Hematopoietic multipotent progenitor cell treated with erythropoietin and hydrocortisone succinate and interleukin-3 and kit ligand, for 4 days (in vitro differentiated cells): ENCODE data around the gene FLNA.

ENCODE experiments used
- DNase-seq: peaks from one replicate; pipeline ENCODE4 v3.0.0-alpha.2; 2015

FLNA gene

DNA sequence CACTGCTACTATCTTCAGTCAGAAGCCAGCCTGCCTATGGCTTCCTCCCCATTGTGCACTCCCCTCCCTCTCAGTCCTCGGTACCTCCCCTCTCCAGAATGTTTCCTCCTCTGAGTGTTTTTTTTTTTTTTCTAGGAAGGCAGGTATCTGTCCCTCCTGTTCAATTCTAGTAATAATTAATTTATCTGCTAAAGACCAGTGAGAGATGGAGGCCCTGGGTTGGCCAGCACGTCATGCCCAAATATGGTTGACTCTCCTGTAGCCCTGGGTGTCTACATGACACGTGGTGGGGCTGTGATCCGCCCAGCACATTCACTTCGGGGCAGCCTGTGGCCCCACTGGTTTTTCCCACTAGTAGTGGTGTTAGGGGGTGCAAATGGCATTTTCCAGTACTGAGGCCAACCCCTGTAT lies 1.8 kb downstream of the FLNA start:
- peak; percentile 63 for DNase-seq

DNA sequence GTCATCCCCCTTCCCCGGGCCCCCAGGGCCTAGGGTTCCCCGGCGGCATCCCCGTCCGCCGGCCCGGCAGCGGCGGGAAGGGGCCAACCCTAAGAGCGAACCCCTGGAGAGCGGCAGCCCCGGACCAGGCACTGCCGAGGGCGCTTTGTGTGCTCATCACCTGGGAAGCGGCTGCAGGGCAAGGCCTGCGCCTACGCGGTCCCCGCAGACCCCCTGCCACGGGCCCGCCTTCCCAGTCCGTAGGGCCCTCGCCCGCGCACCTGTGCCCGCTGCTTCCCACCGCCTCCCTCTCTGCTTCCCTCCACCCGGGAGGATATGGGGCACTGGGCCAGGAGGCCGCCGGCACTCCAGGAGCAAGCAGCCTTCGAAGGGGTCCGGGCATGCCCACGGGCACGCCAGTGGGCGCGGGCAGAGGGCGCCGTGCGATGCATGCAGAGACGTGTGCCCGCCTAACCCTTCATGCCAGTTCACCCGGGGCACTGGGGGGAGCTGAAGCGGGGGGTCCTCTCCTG lies 2.6 kb downstream of the FLNA start:
- no peak for DNase-seq

DNA sequence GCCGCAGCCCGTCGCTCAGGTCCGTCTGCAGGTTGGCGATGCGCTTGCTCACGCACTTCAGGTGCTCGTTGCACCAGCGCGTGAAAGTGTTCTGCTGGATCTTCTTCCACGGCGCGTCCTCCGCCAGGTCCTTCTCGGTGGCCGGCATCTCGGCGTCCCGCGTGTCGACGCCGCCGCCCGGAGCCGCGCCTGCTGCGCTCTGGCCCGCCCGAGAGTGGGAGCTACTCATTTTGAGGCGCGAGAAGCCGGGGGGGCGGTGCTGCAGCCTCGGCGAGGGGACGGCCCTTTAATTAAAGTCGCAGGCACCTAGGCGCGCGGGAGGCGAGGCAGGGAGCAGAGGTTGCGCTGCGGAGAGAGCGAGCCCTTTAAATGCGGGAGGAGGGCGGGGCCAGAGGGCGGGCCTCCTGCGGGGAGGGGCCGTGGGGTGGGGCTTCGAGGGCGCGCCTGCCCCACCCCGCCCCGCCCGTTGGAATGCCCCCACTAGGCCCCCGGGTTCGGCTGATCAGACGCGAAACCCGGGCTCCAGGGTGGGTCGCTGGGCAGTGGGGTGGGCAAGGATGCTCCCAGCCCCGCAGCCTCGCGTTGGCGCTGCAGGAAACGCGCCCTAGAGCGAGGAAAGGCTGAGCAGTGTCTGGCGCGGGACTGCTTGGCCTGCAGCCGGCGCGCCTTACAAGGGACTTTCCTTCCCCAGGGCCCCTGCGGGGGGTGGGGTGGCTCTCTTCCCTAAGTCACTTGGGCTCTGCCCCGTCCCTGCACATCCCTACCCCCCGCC lies 3.2 kb downstream of the FLNA start:
- peak; percentile 97 for DNase-seq

DNA sequence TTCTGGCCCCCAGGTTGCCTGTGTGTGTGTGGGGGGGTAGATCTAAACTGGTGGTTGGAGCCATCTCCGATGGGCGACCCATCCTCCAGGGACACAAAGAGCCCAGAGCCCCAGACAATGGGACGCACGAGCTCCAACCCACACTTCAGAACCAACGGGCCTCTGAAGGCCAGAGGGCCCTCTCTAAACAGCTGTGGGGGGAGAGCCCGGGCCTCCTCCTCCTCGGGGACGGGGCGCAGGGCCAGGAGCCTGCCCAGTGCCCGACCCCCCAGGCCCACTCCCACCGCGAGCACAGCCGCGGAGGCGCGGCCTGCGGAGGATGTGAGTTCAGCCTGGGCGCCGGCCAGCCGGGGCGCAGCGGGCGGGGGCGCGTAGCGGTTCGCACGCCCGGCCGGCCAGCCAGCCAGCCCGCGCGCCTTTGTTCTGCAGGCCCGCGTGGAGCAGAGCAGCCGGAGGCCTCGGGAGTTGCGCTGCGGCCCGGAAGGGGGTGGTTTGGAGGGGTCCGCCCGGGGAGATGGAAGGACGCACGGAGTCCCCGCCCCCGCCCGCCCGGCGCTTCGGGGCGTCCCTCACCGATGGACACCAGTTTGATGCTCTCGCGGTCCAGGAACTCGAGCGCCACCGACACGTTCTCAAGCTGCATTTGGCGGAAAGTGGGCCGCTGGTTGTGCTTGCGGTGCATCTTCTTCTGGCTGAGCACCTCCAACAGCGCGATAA lies 4.0 kb downstream of the FLNA start:
- DNase-seq: peak; percentile 36

DNA sequence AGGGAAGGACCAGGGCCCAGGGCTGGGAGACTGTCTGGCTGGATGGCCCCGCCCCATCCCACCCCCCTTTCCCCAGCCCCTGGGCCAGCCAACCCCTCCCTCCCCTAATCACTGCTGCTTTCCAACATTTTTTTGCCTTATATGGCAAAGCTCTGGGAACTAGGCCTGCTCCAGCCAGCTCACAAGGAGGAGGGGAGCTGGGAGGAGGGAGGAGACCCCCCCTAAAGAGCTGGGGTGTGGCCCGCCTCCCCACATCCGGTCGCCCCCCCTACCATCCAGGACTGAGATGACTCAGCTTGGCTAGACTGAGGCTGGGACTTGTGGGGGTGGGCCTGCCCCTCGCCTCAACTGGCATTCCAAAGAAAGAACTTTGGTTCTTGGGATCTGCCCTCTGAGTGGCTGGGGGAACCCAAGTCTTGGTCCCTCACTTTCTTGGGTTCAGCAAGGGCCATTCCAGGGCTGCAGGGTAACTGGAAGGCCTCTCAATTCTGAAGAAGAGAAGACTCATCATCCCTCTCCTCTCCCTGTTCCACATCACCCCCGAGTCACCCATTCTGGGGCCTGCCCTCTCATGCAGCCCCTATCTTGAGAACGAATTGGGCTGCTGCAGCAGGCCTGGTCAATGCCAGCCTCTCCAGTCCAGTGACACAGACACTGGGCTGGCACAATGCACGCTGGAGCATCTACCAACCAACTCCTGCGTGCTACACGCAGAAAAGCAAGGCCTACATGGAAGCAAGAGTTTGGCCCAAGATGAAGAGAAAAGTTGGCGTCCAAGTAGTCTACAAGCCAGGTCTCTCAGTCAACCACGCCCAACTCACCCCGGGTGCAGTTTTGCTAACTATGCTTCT lies 4.8 kb downstream of the FLNA start:
- DNase-seq: peak; percentile 88

DNA sequence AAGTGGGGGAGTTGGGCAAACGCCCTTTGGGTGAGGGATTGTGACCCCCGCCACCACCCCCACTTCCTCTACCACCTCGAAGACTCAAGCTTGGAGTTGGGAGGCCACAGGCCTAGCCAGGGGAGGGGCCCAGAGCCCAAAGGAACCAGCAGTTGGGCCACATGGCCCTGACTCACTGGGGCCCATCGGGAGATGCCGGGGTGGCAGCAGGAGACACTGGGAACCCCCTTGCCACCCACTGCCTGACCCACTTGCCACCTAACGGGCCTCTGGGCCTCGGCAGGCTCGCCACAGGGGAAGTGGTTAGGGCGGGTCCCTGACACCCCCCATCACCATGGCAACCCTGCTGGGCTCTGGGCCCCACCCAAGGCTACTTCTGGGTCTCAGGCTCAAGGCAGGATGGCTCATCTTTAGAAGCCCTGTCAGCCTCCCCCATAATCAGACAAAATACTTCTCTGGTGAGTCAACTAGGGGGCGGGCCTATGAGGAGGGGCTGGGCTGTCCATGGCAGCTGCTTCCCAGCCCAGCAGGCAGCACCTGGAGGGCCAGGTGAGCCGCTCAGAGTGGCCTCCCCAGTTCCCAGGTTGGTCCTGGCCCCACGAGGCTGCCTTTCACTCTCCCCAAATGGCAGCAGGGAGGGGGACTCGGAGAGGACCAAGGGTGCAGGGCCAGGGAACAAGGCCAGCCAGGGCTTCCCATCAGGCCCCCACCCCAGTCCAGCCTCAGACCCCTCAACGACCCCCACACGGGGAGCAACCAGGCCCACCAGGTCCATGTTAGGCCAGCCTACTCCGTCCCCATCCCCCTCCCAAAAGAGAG lies 5.6 kb downstream of the FLNA start:
- DNase-seq: peak; percentile 97

DNA sequence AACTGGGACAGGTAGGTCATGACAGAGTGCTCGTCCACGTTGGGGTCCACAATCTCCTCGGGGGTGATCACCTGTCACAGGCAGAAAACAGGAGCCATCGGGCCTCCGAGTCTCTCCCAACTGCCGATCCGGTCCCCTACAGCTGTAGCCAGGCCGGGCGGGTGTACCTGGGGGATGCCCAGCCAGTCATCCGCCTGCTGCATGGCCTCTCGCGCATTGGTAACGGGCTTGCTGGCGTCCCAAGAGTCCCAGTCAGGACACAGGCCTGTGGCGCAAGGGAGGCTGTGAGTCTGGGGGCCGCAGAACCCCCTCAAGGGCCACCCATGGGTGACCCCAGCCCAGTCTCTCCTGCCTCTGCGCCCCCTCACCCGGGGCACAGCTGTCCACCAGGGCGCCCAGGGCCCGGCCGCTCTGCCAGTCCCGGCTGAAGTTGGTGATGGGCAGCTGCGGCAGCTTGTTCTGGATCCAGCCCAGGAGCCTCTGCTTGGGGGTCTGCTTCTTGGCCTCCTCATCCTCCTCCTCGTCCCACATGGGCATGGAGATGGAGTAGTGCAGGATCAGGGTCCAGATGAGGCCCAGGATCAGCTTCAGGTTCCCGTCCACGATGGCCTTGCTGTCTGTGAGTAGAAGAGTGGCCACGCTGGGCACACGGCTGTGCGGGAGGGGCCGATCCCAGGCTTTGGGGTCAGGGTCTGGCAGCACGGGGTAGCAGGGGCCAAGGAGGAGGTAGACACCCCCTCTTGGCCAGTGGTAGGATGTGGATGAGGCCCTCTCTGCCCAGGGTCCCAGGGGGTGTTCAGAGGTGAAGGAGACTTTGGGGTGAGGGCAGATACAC lies 6.7 kb downstream of the FLNA start:
- no peak for DNase-seq

DNA sequence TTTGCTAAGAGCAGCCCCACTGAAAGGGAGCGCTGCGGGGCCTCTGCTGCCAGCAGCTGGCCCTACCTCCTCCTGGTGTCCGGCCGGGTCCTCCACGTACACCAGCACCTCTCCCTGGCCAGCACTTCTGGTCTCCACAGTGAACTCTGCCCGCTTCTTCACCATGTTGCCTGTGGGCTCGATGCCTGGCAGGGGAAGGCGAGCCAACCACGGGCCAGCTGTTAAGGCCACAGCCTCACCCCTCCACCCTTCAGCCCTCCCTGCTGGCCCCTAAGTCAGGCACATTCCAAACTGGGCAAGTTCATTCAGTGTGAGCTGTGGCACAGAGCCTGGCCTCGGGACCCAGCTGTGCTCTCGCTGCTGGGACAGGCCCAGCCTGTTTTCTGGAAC lies 7.8 kb downstream of the FLNA start:
- peak; percentile 55 for DNase-seq

DNA sequence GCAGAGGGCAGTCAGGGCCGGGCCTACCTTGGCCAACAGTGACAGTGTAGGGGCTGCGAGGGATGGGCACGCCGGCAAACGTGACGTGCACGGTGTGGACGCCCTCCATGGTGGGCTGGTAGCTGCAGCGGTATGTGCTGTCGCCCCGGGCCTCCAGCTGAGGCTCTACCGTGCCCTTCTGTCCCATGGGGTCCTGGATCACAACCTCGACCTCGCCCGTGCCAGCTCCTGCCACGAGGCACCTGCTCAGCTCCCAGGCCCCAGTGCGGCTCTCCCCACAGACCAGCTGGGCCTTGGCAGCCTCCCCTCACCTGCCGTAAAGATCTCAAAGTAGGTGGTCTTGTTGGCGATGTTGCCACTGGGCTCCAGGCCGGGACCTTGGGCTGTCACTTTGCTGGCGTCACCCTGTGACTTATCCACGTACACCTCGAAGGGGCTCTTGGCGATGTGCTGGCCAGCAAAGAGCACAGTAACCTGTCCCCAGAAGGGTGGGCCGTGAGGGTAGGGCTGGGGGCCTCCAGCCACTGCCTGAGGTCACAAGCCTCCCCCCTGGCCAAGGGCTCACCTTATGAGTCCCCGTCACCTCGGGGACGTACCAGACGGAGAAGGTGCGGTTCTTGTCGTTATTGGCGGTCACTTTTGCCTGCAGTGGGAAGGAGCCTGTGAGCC lies 8.3 kb downstream of the FLNA start:
- DNase-seq: no peak

DNA sequence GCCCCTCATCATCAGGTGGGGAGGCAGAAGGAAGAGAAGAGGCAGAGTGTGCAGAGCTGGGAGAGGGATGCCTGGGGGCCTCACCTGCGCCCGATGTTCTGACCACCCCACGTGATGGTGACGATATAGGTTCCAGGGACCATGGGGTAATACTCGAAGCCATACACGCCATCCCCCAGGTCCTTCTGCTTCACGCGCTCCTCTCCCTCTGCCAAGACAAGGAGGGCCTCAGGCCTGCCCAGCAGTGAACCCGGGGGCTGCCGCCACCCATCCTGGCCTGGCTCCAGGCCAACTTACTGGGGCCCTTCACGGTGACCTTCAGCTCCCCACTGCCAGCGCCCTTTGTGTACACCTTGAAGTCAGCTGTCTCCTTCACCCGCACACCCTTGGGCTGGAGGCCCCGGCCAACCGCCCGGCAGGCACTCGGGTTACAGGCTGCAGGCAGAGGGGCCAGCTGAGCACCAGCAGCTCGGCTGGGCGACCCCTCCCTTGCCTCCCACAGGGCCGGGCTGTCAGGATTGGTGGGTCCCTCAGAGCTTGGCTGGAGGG lies 9.3 kb downstream of the FLNA start:
- DNase-seq: no peak

DNA sequence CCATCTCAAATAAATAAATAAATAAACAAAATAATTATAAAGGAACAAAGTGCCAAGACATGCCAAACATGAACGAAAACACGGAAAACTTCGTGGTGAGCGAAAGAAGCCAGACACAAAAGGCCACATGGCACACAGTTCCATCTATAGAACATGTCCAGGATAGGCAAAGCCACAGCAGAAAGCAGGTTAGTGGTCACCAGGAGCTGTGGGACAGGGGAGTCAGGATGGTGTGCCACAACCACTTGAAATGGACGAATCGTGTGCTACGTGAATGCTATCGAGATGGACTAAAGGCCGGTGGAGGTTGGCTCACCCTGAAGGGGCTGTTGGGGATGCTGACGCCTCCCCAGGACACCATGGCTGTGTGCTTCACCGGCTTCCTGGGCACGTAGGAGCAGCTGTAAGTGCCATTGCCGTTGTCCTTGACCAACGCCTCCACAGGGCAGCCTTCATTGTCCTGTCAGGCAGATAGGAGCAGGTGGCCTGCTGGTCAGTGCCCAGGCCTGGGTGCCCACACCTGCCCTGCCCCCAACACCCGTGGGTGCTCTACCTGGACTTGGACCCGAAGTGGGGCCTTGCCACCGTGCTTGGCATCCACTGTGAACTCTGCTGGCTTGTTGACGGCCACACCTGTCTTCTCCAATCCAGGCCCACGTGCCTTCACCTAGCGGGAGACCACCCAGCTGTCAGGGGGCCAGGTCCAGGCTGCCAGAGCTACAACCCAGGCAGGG lies 10.6 kb downstream of the FLNA start:
- DNase-seq: no peak

DNA sequence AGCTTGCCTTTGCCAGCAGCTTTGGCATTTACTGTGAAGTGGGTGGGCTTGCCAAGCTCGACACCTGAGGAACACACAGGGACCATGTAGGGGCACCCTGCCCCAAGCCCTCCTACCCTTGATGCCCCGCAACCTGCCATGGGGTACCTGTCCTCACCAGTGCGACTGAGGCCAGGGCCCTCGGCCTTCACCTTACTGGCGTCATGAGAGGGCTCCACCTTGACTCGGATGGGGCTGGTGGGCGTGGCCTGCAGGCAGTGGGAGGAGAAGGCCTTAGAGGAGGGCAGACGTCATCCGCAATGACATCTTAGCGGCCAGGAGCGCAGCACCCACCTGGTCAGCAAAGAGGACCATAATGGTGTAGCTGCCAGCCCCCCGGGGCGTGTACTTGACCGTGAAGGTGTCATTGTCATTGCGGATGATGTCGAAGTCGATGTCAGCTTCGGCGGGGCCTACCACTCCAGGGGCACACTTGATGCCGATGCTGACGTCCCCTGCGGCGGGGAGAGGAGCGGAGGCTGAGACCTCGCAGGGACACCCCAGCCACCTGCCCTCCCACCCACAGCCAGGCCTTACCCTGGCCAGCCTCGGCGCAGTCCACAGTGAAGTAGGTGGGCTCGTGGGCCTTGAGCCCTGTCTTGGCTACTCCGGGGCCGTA lies 12.2 kb downstream of the FLNA start:
- DNase-seq: no peak

DNA sequence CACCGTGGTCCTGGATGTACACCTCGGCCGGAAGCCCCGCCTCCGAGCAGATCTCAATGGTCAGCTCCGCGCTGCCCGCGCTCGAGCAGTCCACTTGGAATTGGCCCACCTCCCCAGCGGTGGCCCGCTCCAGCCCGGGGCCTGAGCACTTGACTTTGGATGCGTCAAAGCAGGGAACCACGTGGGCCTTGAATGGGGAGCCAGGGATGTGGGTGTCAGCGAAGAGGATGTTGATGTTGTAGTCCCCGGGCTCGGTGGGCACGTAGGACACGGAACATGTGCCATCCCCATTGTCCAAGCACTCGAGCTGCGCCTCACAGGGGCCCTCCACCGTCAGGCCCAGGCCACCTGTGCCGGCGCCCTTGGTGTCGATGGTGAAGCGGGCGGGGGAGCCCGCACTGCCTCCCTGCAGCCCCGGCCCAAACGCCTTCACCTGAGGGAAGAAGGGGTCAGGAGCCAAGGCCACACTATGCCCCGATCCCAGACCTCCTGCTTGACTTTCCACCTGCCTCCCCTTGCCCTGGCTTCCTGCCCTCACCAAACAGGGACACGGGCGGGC lies 14.2 kb downstream of the FLNA start:
- no peak for DNase-seq

DNA sequence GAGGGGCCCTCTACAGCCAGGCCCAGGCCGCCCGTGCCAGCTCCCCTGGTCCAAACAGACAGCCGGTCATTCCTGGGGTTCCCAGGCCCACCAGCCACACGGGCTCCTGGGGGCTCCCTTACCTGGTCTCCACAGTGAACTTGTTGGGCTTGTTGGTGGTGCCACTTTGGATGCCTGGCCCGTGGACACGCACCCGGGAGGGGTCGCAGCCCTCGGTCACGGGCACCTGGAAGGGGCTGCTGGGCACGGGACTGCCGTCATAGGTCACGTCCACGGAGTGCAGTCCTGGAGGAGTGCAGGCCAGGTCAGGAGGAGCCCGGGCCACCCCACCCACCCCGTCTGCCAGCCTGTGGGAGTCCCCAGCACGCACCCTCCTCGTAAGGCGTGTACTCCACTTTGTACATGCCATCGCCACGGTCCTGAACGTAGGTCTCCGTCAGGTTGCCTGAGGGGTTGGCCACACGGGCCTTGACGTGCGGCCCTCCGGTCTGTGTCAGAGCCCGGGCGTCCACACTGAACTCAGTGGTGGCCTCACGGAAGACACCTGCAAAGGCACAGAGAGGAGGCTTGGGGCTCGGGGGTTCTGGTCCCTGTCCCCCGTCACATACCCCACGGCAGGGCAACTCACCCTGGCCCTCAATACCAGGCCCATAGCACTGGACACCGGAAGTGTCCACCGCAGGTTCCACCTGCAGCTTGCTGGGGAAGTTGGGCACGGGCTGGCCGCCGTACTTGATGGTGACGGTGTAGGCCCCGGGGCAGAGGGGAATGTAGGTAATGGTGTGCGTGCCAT lies 14.9 kb downstream of the FLNA start:
- DNase-seq: no peak

DNA sequence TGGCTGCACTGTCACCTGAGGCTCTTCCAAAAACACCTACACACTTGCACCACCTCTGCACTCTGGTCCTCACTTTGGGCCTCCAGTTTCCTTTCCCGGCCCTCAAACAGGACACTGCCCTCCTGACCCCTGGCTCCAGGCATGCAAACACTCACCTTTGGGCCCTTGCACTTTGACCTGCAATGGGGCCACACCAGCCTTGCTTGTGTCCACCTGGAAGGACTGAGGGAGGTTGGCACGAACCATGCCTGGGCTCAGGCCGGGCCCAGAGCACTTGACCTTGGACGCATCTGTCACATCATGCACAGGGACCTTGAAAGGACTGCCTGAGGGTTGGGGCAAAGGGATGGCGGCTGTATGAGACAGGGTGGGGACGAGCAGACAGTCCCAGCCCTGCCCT lies 15.6 kb downstream of the FLNA start:
- no peak for DNase-seq

DNA sequence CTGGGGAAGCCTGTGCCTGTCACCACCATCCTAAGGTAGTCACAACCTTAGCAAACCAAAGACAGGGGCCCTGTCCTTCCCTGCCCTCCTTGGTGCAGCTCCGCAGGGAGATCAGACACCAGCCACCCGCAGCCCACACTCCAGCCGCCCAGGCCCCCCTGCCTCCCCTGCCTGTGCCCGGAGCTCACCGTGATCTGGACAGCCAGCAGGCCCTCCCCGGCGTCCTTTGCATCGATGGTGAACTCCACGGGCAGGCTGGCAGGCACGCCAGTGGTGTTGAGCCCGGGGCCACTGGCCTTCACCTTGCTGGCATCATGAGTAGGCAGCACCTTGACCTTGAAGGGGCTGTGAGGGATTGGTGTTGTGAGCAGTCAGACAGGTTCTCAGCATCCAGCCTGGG lies 16.4 kb downstream of the FLNA start:
- DNase-seq: no peak

DNA sequence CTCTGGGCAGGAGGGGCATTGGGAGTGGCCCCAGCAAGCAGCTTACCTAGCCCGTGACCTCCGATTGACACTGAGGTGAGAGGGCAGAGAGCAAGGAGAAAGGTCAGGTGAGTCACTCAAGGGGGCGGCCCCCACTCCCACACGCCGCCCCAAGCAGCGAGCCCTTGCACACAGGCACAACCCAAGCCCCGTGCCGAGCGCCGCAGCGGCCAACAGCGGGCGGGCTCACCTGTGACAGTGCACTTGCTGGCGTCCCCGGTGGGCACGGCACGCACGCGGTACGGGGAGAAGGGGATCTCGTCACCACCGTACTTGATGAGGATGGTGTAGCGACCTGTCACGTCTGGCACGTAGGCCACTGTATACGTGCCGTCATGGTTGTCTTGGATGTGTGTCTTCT lies 17.2 kb downstream of the FLNA start:
- DNase-seq: no peak

DNA sequence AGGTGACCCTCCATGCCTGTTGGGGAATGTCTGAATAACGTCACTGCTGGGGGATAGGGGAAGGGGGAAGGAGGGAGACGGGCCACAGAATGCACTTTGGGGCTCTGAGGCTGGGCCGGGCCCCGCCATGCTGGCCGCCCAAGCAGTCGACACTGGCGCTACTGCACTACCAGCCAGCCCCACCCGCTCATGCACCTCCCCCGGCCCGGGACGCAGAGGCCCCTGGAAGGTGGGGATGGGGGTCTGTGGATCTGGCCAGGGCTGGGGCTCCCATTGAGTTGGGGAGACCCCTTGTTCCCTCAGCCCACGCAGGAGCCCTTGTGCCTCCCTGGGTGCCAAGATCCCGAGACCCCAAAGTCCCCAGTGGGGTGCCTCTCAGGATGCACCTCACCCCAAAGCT lies 17.8 kb downstream of the FLNA start:
- DNase-seq: no peak
